ENCODE data around the gene BCL11B. TPM values are rescaled to one million over a fixed set of nuclear protein-coding genes. Genes with fewer than 3 reads are reported as not detected.
A peak's percentile ranks its signal among the peaks of the same experiment; 100 is the strongest.

BCL11B gene
- polyA plus RNA-seq, 3 donors, result 0.01 TPM; not detected in 2

DNA sequence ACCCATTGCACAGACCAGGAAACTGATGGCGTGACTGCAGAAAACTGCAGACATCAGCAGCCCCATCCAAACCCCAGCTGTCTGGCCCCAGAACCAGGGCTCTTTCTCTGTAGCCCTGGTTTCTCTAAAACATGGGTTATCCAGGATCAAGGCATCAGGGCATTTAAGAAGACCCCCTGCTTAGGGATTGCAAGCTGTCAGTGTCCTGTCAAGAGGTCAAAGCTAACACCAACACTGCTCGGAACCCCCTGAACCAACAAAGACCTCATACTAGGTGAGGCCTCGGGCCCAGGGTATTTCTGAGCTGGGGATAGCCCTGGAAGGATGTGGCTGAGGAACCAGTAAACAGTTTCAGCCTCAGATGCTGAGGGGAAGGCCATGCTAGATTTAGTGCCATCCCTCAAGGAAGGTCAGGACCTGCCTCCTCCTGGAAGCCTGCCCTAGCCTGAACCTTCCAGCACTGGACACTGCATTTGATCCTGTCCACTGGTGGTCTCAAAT lies 39.2 kb downstream of the BCL11B start:
- no peaks in the 10 kb centered on the region for H3K36me3 ChIP-seq (replicated peaks in 1 of 2; ENCODE audit: control insufficient read depth in 1 of 2, insufficient read depth in 2 of 2, low read length in 2 of 2)
- H3K36me3 Mint-ChIP-seq, result peaks cover 0 to 4% of the 10 kb centered on the region in 2 donors

DNA sequence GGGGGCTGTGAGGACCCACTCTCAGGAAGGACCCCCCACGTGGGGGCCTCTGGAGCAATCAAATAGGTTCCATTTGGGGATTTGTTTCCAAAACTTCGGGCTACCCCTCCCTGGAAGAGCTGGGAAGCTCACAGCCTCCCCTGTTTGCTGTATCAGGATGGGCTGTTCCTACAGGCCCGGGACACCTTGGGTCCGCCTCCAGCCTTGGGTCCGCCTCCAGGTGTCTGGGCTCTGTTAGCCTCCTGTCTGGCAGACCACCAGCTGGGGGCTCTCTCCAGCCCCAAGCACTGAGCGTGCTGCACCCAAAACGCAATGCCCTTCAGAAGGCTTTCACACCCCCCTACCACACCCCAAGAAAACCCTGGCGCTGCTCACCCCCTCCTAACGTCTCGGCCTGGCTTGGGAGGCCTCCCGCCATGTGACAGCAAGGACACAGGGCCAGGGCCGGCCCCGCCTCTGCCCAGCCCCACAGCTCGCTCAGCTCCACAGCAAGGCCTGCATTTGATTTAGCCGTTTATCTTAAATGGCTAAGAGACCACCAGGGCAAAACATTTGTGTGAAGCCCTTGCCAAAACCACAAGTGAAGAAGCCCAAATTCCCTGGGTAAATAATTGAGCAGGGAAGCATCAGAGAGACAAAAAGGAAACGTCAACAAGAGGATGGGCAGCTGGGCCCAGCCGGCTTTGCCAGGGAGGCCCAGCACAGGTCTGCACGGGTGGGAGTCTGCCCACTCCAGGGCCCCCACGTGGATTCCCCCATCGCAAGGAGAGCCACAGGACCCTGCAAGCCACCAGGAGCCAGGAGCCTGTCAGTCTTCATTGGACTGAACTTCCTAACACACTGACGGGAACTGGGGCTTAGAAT lies 39.9 kb downstream of the BCL11B start:
- peak overlapping the region in 1 of 2 donors; percentile 21 for H3K4me3 Mint-ChIP-seq
- H3K9me3 ChIP-seq (replicated peaks in 1 of 2; ENCODE audit: control insufficient read depth in 1 of 2, insufficient read depth in 1 of 2, low read length in 2 of 2), result peaks cover 11 to 19% of the 10 kb centered on the region in 2 donors
- H3K27ac Mint-ChIP-seq, result no peak overlapping the region
- TF ChIP-seq, protein P1, sequence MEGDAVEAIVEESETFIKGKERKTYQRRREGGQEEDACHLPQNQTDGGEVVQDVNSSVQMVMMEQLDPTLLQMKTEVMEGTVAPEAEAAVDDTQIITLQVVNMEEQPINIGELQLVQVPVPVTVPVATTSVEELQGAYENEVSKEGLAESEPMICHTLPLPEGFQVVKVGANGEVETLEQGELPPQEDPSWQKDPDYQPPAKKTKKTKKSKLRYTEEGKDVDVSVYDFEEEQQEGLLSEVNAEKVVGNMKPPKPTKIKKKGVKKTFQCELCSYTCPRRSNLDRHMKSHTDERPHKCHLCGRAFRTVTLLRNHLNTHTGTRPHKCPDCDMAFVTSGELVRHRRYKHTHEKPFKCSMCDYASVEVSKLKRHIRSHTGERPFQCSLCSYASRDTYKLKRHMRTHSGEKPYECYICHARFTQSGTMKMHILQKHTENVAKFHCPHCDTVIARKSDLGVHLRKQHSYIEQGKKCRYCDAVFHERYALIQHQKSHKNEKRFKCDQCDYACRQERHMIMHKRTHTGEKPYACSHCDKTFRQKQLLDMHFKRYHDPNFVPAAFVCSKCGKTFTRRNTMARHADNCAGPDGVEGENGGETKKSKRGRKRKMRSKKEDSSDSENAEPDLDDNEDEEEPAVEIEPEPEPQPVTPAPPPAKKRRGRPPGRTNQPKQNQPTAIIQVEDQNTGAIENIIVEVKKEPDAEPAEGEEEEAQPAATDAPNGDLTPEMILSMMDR (IDR thresholded peaks at IDR 0.05), result no peak
- intact Hi-C loops (cut with micrococcal nuclease), result no loop called here
- WGBS (ENCODE audit: insufficient coverage), result 40% methylated on average over 21 of the region's 21 CpGs
- H3K4me1 ChIP-seq (ENCODE audit: control insufficient read depth in 1 of 2, insufficient read depth in 2 of 2, low read length in 2 of 2), result no peaks in the 10 kb centered on the region
- peaks cover 46 to 72% (median 60%) of the 10 kb centered on the region in 3 donors for H3K27me3 Mint-ChIP-seq (ENCODE audit: low read depth in 3 of 3)
- H3K4me1 Mint-ChIP-seq, result peaks cover 2% of the 10 kb centered on the region
- H3K9me3 Mint-ChIP-seq, result peaks cover 5 to 24% (median 18%) of the 10 kb centered on the region in 7 donors
- H3K27me3 ChIP-seq (ENCODE audit: control insufficient read depth in 2 of 2, insufficient read depth in 2 of 2, low read length in 2 of 2), result peaks cover 2 to 55% of the 10 kb centered on the region in 2 donors
- no peaks in the 10 kb centered on the region for H3K79me2 ChIP-seq (ENCODE audit: insufficient read depth, low read length)
- H3K4me2 ChIP-seq (replicated peaks; ENCODE audit: extremely low read depth, low read length, poor library complexity, severe bottlenecking), result no peak overlapping the region
- H3K9ac ChIP-seq (ENCODE audit: insufficient read depth, low read length, poor library complexity, severe bottlenecking), result no peak overlapping the region
- no peak for DNase-seq
- no peak overlapping the region for H3K27ac ChIP-seq (ENCODE audit: low read depth in 1 of 2, low read length in 2 of 2)
- H3K36me3 Mint-ChIP-seq, result peaks cover 0 to 4% of the 10 kb centered on the region in 2 donors
- no peaks in the 10 kb centered on the region for H4K20me1 ChIP-seq (ENCODE audit: insufficient read depth, low read length)
- no peaks in the 10 kb centered on the region for H3K36me3 ChIP-seq (replicated peaks in 1 of 2; ENCODE audit: control insufficient read depth in 1 of 2, insufficient read depth in 2 of 2, low read length in 2 of 2)
- no peak overlapping the region for H2AFZ ChIP-seq (ENCODE audit: insufficient read depth, low read depth, low read length, poor library complexity, severe bottlenecking)
- H3K4me3 ChIP-seq (replicated peaks in 1 of 3; ENCODE audit: low read depth in 2 of 3, low read length in 3 of 3), result no peak overlapping the region

More for the DNA sequence above, 39.2 kb downstream of the BCL11B start:
- intact Hi-C loops (cut with micrococcal nuclease), result no loop called here
- peaks cover 2 to 55% of the 10 kb centered on the region in 2 donors for H3K27me3 ChIP-seq (ENCODE audit: control insufficient read depth in 2 of 2, insufficient read depth in 2 of 2, low read length in 2 of 2)
- H3K27ac Mint-ChIP-seq, result peak overlapping the region in 1 of 7 donors; percentile 31
- TF ChIP-seq, protein P1 (IDR thresholded peaks at IDR 0.05), result no peak
- H3K79me2 ChIP-seq (ENCODE audit: insufficient read depth, low read length), result no peaks in the 10 kb centered on the region
- no peak overlapping the region for H3K27ac ChIP-seq (ENCODE audit: low read depth in 1 of 2, low read length in 2 of 2)
- WGBS (ENCODE audit: insufficient coverage), result 90% methylated on average over 1 of the region's 3 CpGs
- H3K4me1 Mint-ChIP-seq, result peaks cover 2% of the 10 kb centered on the region
- no peak overlapping the region for H3K4me2 ChIP-seq (replicated peaks; ENCODE audit: extremely low read depth, low read length, poor library complexity, severe bottlenecking)
- peaks cover 5 to 25% (median 18%) of the 10 kb centered on the region in 7 donors for H3K9me3 Mint-ChIP-seq
- H4K20me1 ChIP-seq (ENCODE audit: insufficient read depth, low read length), result no peaks in the 10 kb centered on the region
- H3K9me3 ChIP-seq (replicated peaks in 1 of 2; ENCODE audit: control insufficient read depth in 1 of 2, insufficient read depth in 1 of 2, low read length in 2 of 2), result peaks cover 11 to 19% of the 10 kb centered on the region in 2 donors
- no peak overlapping the region for H3K9ac ChIP-seq (ENCODE audit: insufficient read depth, low read length, poor library complexity, severe bottlenecking)
- no peak overlapping the region for H3K4me3 ChIP-seq (replicated peaks in 1 of 3; ENCODE audit: low read depth in 2 of 3, low read length in 3 of 3)
- no peak overlapping the region for H2AFZ ChIP-seq (ENCODE audit: insufficient read depth, low read depth, low read length, poor library complexity, severe bottlenecking)
- H3K4me1 ChIP-seq (ENCODE audit: control insufficient read depth in 1 of 2, insufficient read depth in 2 of 2, low read length in 2 of 2), result no peaks in the 10 kb centered on the region
- DNase-seq, result no peak
- no peak overlapping the region for H3K4me3 Mint-ChIP-seq
- H3K27me3 Mint-ChIP-seq (ENCODE audit: low read depth in 3 of 3), result peaks cover 46 to 76% (median 64%) of the 10 kb centered on the region in 3 donors
